Thoracic aorta (tissue), 2 donors: Measurements from ENCODE around the gene ZNF232. TPM values are rescaled to one million over a fixed set of nuclear protein-coding genes. Genes with fewer than 3 reads are reported as not detected.
"Not testable (repeated sequence)": the region's sequence is repeated elsewhere in the genome, so short reads cannot be mapped to it uniquely, and the experiment has no call there.

Experiments
- ATAC-seq: fragments of 150-250 bp; one replicate; pipeline ENCODE4 v1.8.0; 2017; ENCODE audit warnings: low read depth; ENCODE audit not compliant: insufficient number of reproducible peaks, low FRiP score
- DNase-seq: peaks from one replicate; pipeline ENCODE4 v3.0.0-alpha.2; 2020; ENCODE audit warnings: low spot score
- H3K27ac ChIP-seq, 2 donors: fragments of 200-600 bp; sonication (generic); 1 replicate in 1 of 2; 2 replicates in 1 of 2; pipeline ENCODE4 v1.5.1; 2016; ENCODE audit warnings: mild to moderate bottlenecking in 2 of 2, moderate library complexity in 2 of 2
- H3K27me3 ChIP-seq: fragments of 200-600 bp; sonication (generic); replicated peaks from 2 replicates; pipeline ENCODE4 v1.6.0; 2016; ENCODE audit warnings: mild to moderate bottlenecking; ENCODE audit not compliant: insufficient read depth
- H3K36me3 ChIP-seq: fragments of 200-600 bp; sonication (generic); one replicate; pipeline ENCODE4 v1.5.1; 2016
- H3K4me1 ChIP-seq, 2 donors: fragments of 200-600 bp; sonication (generic); 1 replicate in 1 of 2; 2 replicates in 1 of 2; pipeline versions ENCODE4 v1.5.1 to v1.6.0; 2016; ENCODE audit warnings: low read depth in 2 of 2, mild to moderate bottlenecking in 1 of 2; ENCODE audit not compliant: control insufficient read depth in 1 of 2
- H3K4me3 ChIP-seq: fragments of 200-600 bp; sonication (generic); 2 replicates; pipeline ENCODE4 v1.5.1; 2016; ENCODE audit warnings: mild to moderate bottlenecking
- H3K9me3 ChIP-seq: fragments of 200-600 bp; sonication (generic); 2 replicates; pipeline ENCODE4 v1.5.1; 2016
- total RNA-seq, 2 donors: library from RNA; depleted of rRNA; stranded (reverse); fragments of >200 nt; gene quantifications; one replicate each; pipeline versions ENCODE4 v1.1.0 to v1.2.3, GENCODE V29; 2016
- TF ChIP-seq, protein P1 (sequence below): fragments of 200-600 bp; sonication (generic); IDR thresholded peaks from one replicate; pipeline ENCODE4 v1.5.1; 2019; ENCODE audit warnings: antibody characterized with exemption

The ZNF232 gene
- total RNA-seq, 2 donors from 2014 or later, result 6.7 to 7.2 TPM

DNA sequence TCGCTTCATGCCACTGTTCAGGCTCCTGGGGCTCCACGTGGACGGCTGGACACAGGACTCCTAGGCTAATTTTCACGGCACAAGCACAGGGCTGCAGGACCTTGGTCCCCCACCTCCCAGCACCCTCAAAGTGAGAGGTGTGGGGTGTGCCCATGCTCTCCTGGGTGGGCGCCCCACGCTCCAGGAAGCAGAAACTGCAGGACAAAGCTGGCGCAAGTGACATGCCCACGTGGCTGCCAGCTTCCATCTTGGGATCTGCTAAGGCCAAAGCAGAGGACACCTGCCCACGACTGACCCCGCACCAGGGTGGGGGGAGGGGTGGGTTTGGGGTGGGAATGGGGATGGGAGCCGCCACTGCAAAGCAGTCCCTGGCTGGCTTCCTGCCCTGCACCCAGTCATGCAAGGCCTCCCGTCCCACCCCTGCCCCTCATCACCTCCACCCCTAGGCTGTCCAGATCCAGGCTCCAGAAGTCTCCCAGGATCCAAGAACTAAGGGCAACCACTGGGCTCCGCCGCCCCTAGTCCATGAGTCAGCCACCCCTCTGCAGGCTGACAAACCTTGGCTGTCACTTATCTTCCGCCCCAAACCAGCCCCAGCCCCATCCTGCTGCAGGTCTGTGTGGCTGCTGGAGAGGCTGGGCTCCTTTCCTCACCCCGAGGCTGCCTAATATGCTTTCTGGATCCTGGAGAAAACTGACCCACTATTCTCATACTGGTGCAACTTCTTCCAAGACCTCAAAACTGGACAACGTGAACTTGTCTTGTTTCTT is 15.2 kb upstream of the ZNF232 start:
- H3K27me3 ChIP-seq, result no peaks in the 10 kb centered on the region
- H3K36me3 ChIP-seq, result no peaks in the 10 kb centered on the region
- no peaks in the 10 kb centered on the region for H3K9me3 ChIP-seq
- H3K4me3 ChIP-seq, result no peak overlapping the region
- ATAC-seq (no peak), DNase-seq (no peak)
- TF ChIP-seq, protein P1, sequence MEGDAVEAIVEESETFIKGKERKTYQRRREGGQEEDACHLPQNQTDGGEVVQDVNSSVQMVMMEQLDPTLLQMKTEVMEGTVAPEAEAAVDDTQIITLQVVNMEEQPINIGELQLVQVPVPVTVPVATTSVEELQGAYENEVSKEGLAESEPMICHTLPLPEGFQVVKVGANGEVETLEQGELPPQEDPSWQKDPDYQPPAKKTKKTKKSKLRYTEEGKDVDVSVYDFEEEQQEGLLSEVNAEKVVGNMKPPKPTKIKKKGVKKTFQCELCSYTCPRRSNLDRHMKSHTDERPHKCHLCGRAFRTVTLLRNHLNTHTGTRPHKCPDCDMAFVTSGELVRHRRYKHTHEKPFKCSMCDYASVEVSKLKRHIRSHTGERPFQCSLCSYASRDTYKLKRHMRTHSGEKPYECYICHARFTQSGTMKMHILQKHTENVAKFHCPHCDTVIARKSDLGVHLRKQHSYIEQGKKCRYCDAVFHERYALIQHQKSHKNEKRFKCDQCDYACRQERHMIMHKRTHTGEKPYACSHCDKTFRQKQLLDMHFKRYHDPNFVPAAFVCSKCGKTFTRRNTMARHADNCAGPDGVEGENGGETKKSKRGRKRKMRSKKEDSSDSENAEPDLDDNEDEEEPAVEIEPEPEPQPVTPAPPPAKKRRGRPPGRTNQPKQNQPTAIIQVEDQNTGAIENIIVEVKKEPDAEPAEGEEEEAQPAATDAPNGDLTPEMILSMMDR, result no peak
- no peak overlapping the region for H3K27ac ChIP-seq
- no peaks in the 10 kb centered on the region for H3K4me1 ChIP-seq

DNA sequence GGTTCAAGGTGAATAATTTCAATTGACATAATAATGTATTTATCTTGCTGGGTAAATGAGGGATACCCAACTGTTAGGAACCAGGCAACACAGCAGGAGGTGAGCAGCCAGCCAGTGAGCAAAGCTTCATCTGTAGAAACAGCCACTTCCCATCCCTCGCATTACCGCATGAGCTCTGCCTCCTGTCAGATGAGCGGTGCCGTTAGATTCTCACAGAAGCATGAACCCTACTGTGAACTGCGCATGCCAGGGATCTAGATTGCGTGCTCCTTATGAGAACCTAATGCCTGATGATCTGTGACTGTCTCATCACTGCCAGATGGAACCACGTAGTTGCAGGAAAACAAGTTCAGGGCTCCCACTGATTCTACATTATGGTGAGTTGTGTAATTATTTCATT is 13.2 kb upstream of the ZNF232 start:
- H3K4me3 ChIP-seq, H3K27ac ChIP-seq, H3K9me3 ChIP-seq, ATAC-seq, H3K36me3 ChIP-seq, H3K27me3 ChIP-seq, H3K4me1 ChIP-seq, DNase-seq: not testable (repeated sequence)

DNA sequence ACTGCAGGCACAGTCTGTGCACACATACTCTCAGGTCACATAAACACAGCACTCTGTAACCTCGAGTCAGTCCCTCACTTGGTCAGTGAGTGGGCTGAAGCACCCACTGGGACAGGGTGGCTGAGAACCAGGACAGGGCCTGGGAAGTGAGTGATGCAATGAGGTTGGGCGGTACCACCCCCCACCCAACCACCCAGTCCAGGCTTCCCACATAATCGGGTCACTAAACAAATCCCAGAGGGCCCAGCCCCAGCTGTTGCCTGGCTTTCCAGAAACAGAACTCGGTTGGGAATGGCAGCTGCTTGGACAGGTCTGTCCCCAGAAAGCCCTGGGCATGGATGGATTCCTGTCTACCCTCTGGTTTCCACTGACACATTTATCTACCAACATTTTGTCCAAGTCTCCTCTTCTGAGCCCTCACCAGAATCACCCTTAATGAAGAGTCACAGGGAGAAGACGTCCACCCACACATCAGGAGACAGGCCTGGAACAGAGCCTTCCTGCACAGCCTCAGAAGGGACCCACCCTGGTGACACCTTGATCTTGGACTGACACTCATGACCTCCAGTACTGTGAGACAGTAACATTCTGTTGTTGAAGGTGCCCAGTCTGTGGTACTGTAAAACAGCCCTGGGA is 12.6 kb upstream of the ZNF232 start:
- H3K4me1 ChIP-seq, H3K36me3 ChIP-seq, ATAC-seq, H3K27ac ChIP-seq, H3K27me3 ChIP-seq, H3K4me3 ChIP-seq, H3K9me3 ChIP-seq, DNase-seq: not testable (repeated sequence)

DNA sequence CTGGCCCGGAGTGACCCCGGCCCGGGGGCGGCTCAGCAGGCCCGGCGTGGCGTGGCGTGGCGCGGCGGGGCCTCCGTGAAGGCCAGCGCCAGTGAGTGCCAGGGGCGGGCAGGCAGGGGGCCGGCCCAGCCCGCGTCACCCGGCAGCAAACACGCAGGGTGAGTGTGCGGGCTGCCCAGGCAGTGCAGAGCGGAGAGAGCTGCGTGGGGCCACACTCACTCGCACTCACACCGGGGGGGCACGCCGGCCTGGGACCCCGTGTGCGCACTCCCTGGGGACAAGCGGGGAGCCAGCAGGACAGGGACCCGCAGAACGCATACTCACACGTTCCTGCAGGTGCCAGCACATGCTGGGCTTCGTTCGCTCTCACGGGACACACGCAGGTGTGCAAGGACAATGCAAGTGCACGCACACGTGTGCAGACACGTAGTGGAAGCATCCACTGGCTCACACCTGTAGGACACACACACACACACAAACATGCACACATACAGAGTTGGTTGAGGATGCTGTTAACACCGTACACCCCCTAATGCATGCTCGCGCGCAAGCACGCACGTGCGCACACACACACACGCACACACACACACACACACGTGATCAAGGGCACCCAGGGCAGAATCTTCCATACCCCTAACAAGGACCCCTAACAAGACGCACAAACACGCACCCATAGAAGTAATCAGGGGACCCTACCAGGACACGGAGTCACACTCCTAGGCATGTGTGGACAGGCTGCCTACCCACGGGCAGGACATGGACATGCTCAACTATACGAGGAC is 11.9 kb upstream of the ZNF232 start:
- TF ChIP-seq, protein P1, result no peak
- H3K4me3 ChIP-seq, result peak overlapping the region; percentile 71
- H3K27ac ChIP-seq, result no peak overlapping the region
- no peak for ATAC-seq
- no peaks in the 10 kb centered on the region for H3K4me1 ChIP-seq
- H3K9me3 ChIP-seq, result no peaks in the 10 kb centered on the region
- H3K27me3 ChIP-seq, result no peaks in the 10 kb centered on the region
- H3K36me3 ChIP-seq, result no peaks in the 10 kb centered on the region
- no peak for DNase-seq

DNA sequence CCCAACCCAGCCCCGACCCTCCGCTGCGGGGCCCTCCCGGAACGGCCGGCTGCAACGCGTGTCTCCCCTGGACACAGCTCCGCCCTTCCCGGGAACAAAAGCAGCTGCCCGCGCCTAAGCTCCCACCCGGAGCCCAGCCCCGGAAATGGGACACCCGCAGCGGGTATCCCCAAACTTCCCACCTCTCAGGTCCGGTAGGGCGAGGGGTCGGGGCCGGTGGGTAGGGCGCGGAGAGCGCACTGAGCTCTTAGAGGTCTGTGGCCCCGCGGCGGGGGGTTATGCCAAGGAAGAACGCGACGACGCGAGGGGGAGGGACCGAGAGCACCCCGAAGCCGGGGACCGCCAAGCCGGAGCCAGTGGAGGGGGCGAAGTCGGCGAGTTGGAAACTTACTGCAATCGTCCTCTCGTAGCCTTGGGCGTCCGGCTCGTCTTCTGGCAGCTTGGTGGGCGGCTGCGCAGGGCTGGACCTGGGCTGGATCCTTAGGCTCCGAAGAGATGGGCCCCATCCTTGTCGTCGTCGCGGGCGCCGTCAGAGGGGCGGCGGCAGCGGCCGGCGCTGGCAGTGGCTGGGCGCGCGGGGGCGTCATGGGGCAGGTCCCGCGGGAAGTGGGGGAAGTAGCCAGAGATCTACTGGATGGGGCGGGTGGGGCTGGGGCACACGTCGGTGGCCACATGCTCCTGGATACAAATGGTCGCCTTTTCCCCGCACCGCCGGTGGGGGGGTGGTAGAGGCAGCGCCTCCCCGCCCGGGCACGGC is 11.1 kb upstream of the ZNF232 start:
- Histone ChIP-seq H3K4me1 (no peaks in the 10 kb centered on the region), H3K4me3 (peak overlapping the region; percentile 71), H3K9me3 (no peaks in the 10 kb centered on the region), H3K27ac (no peak overlapping the region), H3K27me3 (no peaks in the 10 kb centered on the region), H3K36me3 (no peaks in the 10 kb centered on the region)
- TF ChIP-seq, protein P1, result no peak
- no peak for ATAC-seq
- DNase-seq, result no peak

DNA sequence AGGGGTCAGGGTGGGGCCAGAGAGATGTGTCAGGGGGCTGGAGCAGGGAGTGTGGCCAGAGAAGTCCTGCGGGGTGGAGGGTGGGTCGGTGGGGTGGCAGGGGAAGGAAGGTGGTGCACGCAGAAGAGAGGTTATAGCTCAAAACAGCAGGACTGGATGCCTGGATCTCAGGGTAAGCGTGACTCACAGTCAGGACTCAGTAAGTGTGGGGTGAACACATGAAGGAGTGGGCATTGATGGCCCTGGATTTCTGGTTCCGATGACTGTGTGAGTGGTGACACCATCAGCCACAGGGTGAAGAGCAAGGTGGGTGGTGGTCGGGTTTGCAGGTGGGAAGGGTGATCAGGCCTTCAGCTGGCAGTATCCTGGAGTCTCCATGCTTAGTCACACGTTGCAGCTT is 10.4 kb upstream of the ZNF232 start:
- not testable (repeated sequence) for DNase-seq, H3K4me1 ChIP-seq, H3K27ac ChIP-seq, H3K27me3 ChIP-seq, H3K36me3 ChIP-seq, H3K9me3 ChIP-seq, ATAC-seq
- H3K4me3 ChIP-seq, result peak overlapping the region; percentile 71
